Fibroblast of mammary gland (primary cell): ENCODE data around the gene PDK1.

Experiments
- DNase-seq: peaks from one replicate; pipeline ENCODE4 v3.0.0-alpha.2; 2010; ENCODE audit warnings: low read depth
- H3K4me3 ChIP-seq: 2 replicates; pipeline ENCODE4 v1.5.1; 2011; ENCODE audit warnings: low read depth, mild to moderate bottlenecking, low read length, moderate library complexity; ENCODE audit not compliant: control insufficient read depth
- TF ChIP-seq, protein P1 (sequence below): conservative IDR thresholded peaks from 2 replicates; pipeline ENCODE4 v1.5.1; 2011; ENCODE audit warnings: low read depth, low read length, inconsistent platforms; ENCODE audit not compliant: control insufficient read depth, insufficient read depth

Gene PDK1

DNA sequence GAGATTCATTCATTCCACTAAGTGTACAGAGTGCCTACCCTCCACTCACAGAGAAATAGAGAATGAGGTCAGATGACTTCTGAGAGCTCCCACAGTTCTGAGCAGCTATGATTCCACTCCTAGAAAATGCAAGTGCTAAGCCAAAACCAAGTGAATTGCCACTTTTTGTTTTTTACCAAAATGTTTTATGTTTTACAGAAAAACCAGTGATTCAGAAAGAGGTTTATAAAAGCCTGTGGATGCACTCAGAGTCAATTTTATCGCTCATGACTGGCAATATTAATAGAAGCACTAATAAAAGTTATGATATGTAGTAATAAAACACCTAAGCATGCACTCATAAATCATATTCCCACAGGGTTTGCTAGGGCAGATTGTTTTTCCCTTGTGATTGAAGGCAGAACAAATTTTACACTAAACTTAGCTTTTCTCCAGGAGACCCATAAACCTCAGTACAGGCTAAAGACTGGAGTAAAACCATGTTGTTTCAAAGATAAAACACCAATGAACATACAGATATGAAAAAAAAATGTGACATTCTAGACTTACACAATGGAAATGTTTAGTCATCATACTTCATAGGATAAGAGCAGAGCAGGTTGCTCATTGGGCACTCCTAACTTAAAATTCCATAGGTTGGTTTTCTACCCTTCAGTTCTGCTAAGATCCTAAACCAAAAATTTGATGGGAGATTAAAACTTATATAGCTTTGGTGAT is 67.5 kb downstream of the PDK1 start:
- H3K4me3 ChIP-seq: no peak overlapping the region
- DNase-seq: peak; percentile 89
- TF ChIP-seq, protein P1, sequence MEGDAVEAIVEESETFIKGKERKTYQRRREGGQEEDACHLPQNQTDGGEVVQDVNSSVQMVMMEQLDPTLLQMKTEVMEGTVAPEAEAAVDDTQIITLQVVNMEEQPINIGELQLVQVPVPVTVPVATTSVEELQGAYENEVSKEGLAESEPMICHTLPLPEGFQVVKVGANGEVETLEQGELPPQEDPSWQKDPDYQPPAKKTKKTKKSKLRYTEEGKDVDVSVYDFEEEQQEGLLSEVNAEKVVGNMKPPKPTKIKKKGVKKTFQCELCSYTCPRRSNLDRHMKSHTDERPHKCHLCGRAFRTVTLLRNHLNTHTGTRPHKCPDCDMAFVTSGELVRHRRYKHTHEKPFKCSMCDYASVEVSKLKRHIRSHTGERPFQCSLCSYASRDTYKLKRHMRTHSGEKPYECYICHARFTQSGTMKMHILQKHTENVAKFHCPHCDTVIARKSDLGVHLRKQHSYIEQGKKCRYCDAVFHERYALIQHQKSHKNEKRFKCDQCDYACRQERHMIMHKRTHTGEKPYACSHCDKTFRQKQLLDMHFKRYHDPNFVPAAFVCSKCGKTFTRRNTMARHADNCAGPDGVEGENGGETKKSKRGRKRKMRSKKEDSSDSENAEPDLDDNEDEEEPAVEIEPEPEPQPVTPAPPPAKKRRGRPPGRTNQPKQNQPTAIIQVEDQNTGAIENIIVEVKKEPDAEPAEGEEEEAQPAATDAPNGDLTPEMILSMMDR: no peak

DNA sequence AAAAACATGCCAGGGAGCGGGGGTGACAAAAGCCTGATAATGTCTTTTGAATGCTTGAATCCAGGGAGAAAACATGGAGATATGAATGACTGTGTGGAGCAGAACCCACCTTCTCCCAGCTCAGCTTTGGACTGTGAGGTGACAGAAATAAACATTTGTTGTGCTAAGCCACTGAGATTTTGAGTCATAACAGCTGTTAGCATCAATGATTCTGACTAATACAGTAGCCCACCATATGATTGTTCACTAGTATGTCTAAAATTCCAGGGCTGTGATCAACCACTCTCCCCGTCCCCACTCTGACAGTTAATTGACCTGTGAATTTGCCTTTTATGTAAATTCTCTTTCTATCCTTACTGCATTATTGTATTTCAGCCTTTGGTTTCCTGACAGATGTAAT is 69.1 kb downstream of the PDK1 start:
- peak; percentile 67 for DNase-seq
- TF ChIP-seq, protein P1: no peak
- H3K4me3 ChIP-seq: no peak overlapping the region

DNA sequence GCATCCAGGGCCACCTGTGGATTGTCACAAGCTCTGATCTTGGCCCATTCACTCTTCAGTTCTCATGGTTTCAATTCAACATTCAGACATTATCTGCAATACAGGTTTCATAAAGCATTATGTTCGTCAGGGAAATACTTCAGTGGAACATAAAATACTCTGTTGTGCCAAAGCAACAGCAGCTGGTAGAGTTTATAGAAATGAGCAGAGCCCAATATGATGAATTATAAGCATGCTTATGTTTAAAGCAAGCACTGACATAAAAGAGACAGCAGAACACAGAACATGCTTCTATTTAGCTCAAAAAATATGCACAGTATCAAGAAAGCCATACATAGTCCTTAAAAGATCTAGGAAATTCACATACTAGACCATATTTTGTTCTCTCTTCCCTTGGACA is 71.3 kb downstream of the PDK1 start:
- TF ChIP-seq, protein P1: no peak

DNA sequence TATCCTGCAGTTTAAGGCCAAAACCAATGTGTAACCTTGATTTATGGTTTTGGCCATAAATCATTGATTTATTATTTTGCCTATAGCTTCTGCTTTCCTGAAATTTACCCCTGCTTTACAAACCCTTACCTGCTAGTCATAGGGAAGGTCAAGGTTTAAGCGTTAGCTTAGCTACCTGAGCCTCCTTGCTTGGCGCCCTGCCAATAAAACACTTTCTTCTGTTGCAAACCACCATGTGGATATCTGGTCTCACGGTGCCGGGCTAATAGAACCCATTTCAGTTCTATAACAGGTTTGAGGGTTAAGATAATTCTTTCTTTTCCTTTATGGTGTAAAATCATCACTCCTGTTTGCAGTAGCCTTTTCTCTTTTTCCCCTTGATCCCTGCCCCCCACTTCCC is 72.2 kb downstream of the PDK1 start:
- TF ChIP-seq, protein P1: no peak
- no peak overlapping the region for H3K4me3 ChIP-seq
- DNase-seq: no peak

More for the DNA sequence above, 71.3 kb downstream of the PDK1 start:
- no peak overlapping the region for H3K4me3 ChIP-seq
- no peak for DNase-seq

DNA sequence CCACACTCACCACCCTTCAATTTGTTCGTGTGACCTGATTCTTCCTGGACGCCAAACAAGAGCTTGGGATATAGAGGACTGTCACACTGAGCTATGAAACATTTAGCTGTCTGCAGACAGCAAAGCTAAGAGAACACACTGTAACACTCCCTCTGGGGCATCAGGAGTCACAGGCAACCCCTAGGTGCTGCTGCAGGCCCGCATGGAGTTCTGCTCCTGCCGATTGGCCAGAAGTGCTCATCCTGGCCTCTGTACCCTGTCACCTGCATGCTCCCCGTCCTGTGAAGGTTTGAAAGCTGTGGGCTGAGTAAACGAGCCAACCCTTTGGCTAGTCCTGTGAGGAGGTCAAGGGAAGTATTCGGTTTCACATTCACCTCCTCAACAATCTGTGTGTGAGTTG is 73.7 kb downstream of the PDK1 start:
- TF ChIP-seq, protein P1: no peak
- no peak for DNase-seq
- H3K4me3 ChIP-seq: no peak overlapping the region

DNA sequence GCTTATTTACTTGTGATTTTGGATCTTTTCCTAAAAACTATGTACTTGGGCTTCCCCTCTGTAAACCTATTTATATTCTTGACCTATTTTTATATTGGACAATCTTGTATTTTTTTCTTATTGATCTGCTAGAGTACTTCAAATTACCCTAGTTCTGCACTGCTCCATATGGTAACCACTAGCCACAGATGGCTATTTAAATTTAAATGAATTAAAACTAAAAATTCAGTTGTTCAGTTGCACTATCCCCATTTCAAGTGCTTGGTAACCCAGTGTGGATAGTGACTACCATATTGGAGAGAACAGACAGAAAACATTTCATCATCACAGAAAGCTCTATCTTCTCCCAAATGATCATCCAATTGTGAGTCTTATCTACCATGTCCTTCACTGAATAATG is 74.3 kb downstream of the PDK1 start:
- no peak for DNase-seq
- TF ChIP-seq, protein P1: no peak

More for the DNA sequence above, 74.3 kb downstream of the PDK1 start:
- H3K4me3 ChIP-seq: no peak overlapping the region
